Thymus (tissue), 11 donors: ENCODE measurements around the gene LRRC25. TPM values are rescaled to one million over a fixed set of nuclear protein-coding genes. Genes with fewer than 3 reads are reported as not detected.

ENCODE experiments used
- DNase-seq, 9 donors: peaks; one replicate each; pipeline ENCODE4 v3.0.0-alpha.2; 2013; ENCODE audit warnings: low spot score in 9 of 9, low read depth in 6 of 9, missing footprints in 1 of 9
- H3K27ac ChIP-seq, 2 donors: one replicate each; pipeline ENCODE4 v1.5.1; 2013; ENCODE audit warnings: control low read depth in 1 of 2, low read depth in 1 of 2, low read length in 1 of 2, mild to moderate bottlenecking in 1 of 2, moderate library complexity in 1 of 2
- H3K27me3 ChIP-seq, 2 donors: one replicate each; pipeline ENCODE4 v1.5.1; 2013; ENCODE audit warnings: low read length in 1 of 2; ENCODE audit not compliant: control insufficient read depth in 2 of 2, insufficient read depth in 1 of 2
- H3K36me3 ChIP-seq, 2 donors: one replicate each; pipeline ENCODE4 v1.5.1; 2013; ENCODE audit warnings: low read length in 1 of 2, mild to moderate bottlenecking in 1 of 2, moderate library complexity in 1 of 2; ENCODE audit not compliant: control insufficient read depth in 2 of 2, insufficient read depth in 2 of 2
- H3K4me1 ChIP-seq, 2 donors: one replicate each; pipeline ENCODE4 v1.5.1; 2013; ENCODE audit warnings: low read length in 2 of 2; ENCODE audit not compliant: control insufficient read depth in 2 of 2, insufficient read depth in 2 of 2
- H3K4me3 ChIP-seq, 2 donors: one replicate each; pipeline ENCODE4 v1.5.1; 2013; ENCODE audit warnings: low read length in 2 of 2, control low read depth in 1 of 2, mild to moderate bottlenecking in 1 of 2
- H3K9me3 ChIP-seq, 2 donors: one replicate each; pipeline ENCODE4 v1.5.1; 2013; ENCODE audit warnings: low read length in 1 of 2, mild to moderate bottlenecking in 1 of 2; ENCODE audit not compliant: control insufficient read depth in 2 of 2, insufficient read depth in 1 of 2
- WGBS: extraction: QIAGEN DNeasy Blood & Tissue Kit; methylation state at CpG from one replicate; pipeline ENCODE4 v1.1.7; 2013; 5-methylcytosine and 5-hydroxymethylcytosine counted together
- polyA plus RNA-seq: library from polyadenylated mRNA; stranded (reverse); fragments of 200-250 nt; gene quantifications from one replicate; pipeline ENCODE4 v1.2.3, GENCODE V29; 2013
- total RNA-seq: library from RNA; stranded (reverse); fragments of 120-200 nt; gene quantifications from one replicate; pipeline ENCODE4 v1.2.4, GENCODE V29; 2013
- donor health status: healthy.

The LRRC25 gene
- total and polyA plus RNA-seq, 2 donors = 2.5 to 6.2 TPM

DNA sequence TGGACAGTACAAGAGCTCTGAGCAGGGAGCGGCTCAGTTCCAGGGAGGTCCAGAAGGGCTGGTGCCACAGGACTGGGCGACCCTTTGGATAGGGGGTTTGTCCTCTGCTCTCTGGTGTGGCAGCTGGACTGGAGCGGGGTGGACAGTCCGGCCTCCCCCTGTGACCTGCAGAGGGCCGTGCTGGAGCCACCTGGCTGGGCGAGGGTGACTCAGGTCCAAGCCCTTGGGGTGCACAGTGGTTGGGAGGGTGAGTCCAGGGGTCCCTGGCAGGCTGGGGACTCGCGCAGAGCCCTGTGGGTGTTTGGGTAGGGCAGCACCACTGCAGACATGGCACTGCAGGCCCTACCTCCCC is 29.0 kb upstream of the LRRC25 start:
- WGBS = 96% methylated on average over 8 of the region's 8 CpGs
- peaks cover 22 to 81% of the 10 kb centered on the region in 2 donors for H3K4me1 ChIP-seq

DNA sequence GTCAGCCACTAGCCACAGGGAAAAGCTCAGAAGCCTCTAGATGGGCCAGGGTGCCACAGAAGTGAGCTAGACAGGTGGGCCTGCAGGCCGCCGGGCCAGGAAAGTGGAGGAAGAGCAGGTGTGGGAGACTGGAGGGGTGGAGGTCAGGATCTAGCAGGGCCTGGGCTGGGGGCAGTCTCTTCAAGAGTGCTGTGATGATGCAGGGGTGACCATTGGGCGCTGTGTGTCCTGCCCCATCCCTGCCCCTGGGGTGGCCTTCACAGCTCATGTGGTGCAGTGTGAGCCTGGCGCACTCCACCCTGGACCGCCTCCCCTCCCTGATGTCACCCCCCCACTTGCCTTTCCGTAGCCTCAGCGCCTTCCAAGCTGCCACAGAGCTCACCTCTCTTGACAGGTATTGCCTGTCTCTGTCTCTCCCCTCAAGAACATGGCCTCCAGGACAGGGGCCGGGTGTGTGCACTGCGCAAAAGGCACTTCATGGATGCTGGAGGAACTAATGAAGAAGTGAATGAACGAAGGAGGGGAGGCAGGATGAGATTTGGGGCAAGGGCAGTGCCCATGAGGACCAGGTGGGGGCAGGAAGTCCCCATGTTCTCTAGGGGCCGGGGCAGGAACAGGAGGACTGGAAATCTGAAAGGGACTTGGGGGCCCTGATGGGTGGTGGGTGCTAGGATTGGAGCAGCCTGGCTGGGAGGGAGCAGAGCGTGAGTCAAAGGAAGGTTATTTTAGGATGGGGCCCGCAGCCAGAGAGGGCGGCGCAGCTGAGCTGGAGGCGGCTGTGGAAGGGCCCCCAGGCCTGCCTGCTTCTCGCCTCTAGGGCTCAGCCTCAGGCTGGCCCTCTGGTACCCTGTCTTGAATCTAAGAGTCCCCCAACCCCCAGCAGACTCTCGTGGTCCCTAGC is 28.3 kb upstream of the LRRC25 start:
- H3K27me3 ChIP-seq = no peaks in the 10 kb centered on the region
- DNase-seq = no peak
- H3K36me3 ChIP-seq = peaks cover 0 to 4% of the 10 kb centered on the region in 2 donors
- H3K9me3 ChIP-seq = no peaks in the 10 kb centered on the region
- WGBS = 87% methylated on average over 18 of the region's 18 CpGs
- H3K4me3 ChIP-seq = no peak overlapping the region
- peaks cover 22 to 86% of the 10 kb centered on the region in 2 donors for H3K4me1 ChIP-seq
- no peak overlapping the region for H3K27ac ChIP-seq

More for the DNA sequence above, 29.0 kb upstream of the LRRC25 start:
- Histone ChIP-seq H3K9me3 (no peaks in the 10 kb centered on the region), H3K36me3 (peaks cover 1 to 4% of the 10 kb centered on the region in 2 donors), H3K27me3 (no peaks in the 10 kb centered on the region), H3K27ac (no peak overlapping the region), H3K4me3 (no peak overlapping the region)
- DNase-seq = no peak

DNA sequence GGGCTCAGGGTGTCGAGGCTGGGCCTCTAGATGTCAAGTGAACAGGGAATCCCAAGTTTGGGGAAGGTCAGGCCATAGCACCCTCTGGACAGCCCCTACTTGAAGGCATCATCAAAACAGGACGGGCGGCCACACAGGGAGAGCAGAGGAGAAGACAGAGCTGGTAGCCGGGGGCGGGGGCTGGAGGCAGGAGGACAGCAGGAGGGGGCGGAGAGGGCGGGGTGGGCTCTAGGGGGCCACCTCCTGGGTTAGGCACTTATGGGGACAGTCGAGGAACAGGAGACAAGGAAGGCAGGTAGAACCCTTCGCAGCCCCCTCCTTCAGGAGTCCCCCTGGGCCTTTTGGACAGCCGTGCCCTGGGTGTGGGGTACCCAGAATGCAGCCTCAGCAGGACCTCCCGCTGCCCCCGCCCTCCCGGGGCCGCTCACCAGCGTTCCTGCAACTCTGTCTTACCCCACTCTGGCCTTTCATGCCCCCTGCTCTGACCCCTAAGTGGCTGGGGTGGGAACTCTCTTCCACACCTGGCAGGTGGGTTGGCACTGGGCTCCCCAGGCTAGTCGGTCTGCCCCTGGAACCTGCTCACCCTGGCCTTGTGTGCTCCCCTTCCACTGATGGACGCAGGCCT is 27.6 kb upstream of the LRRC25 start:
- WGBS = 94% methylated on average over 17 of the region's 17 CpGs
- Histone ChIP-seq H3K9me3 (no peaks in the 10 kb centered on the region), H3K27me3 (peaks cover 0 to 3% of the 10 kb centered on the region in 2 donors), H3K27ac (peak overlapping the region in 1 of 2 donors; percentile 20), H3K4me3 (no peak overlapping the region), H3K36me3 (no peaks in the 10 kb centered on the region), H3K4me1 (peaks cover 28 to 86% of the 10 kb centered on the region in 2 donors)
- no peak for DNase-seq

DNA sequence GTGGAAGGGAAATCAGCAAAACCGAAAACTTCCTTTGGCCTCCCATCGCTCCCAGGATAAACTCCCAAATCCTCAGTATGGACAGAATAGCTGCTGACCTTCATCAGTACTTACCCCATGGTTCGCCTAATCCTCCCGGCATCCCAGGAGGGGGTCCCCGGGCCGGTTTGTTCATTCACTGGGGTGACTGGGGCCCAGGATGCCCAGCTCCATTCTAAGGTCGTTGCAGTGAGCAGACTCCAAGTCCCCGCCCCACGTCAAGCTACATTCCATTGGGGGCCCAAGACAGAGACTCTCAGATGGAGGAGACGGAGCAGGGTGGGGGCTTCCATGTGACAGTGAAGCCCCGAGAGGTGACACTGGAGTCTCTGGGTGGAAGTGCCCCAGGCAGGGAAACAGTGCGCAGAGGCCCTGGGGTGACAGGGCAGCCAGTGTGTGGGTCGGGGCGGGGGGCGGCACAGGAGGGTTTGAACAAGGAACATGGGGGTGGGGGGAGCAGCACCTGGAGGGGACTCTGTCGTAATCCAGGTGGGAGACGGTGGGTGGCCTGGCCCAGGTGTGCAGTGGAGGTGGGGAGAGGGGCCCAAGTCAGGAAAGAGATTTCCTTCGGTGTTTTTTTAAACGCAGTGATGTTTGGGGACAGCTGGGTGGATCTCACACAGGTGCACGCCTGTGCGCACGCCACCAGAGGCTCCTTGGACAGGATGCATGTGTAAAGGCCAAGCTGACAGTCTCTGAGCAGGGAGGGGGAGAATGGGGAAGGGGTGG is 26.9 kb upstream of the LRRC25 start:
- Histone ChIP-seq H3K4me1 (peaks cover 26 to 81% of the 10 kb centered on the region in 2 donors), H3K9me3 (no peaks in the 10 kb centered on the region), H3K27me3 (peaks cover 0 to 5% of the 10 kb centered on the region in 2 donors), H3K4me3 (no peak overlapping the region), H3K36me3 (no peaks in the 10 kb centered on the region), H3K27ac (peak overlapping the region in 1 of 2 donors; percentile 20)
- peak in 1 of 9 donors; percentile 60 for DNase-seq
- 66% methylated on average over 22 of the region's 22 CpGs for WGBS

DNA sequence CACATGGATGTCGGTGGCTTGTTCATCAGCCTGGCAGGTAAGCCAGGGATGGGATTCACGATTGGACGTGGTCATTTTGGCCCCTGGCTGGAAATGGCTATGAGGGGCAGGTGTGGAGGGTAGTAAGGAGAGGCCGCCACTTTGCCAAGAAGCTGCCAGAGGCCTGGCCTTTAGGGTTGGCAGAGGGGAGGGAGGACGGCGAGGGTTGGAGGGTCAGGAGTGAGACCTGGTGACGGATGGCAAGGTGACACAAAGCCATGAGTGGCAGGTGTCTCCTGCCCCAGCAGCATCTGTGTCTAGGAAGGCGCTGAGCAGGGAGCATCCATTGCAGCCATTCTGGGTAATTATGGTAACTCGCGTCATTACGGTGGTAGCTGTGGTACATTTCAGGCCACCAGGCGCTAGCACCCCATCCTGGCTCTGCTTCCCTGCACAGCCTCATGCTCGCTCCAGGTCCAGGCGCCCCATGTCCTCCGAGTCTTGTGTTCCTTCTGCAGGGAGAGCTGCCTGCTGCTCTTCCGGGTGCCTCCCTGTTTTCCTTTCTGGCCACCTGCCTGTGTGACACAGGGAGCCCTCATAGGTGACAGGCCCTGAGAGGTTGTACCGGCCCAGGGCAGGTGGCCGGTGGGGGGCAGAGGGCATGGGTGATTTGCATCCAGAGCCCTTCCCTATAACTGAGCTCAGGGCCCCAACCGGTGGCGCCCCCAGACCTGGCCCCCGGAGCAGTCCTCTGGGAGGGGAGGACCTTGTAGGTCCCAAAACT is 26.0 kb upstream of the LRRC25 start:
- H3K4me3 ChIP-seq = no peak overlapping the region
- WGBS = 96% methylated on average over 21 of the region's 21 CpGs
- DNase-seq = no peak
- H3K27ac ChIP-seq = no peak overlapping the region
- H3K9me3 ChIP-seq = peaks cover 0 to 4% of the 10 kb centered on the region in 2 donors
- peaks cover 4 to 11% of the 10 kb centered on the region in 2 donors for H3K27me3 ChIP-seq
- H3K4me1 ChIP-seq = peaks cover 28 to 80% of the 10 kb centered on the region in 2 donors
- no peaks in the 10 kb centered on the region for H3K36me3 ChIP-seq

DNA sequence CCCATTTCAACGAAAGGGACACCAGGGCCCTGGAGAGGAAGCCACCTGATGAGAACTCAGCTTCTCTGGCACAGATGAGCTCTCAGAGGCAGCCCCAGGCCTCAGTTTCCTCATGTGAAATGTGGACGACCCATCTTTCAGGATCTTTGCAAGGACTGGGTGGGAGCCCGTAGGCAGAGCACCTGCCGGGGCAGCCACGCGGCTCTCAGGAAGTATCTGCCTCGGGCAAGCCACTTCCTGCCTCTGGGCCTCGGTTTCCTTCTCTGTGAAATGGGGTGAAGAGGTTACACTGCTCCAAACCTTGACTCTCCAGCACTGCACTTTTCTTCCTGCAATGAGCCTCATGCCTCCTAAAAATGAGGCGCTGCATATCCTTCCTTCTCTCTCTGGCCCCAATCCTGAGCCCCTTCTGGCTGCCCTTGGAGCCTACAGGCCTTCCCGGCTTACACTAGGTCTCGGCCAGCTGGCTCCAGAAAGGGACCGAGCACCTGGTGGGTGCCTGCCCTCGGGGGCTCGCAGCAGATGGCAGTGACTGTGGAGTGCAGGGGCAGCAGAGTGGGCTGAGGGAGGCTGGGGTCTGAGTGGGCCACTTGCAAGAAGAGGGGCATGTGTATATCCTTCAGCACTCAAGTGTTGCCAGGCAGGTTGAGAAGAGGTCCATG is 25.2 kb upstream of the LRRC25 start:
- no peaks in the 10 kb centered on the region for H3K36me3 ChIP-seq
- peaks cover 0 to 4% of the 10 kb centered on the region in 2 donors for H3K9me3 ChIP-seq
- H3K4me1 ChIP-seq = peaks cover 32 to 82% of the 10 kb centered on the region in 2 donors
- no peak overlapping the region for H3K4me3 ChIP-seq
- peaks cover 12 to 19% of the 10 kb centered on the region in 2 donors for H3K27me3 ChIP-seq
- 58% methylated on average over 14 of the region's 14 CpGs for WGBS
- no peak overlapping the region for H3K27ac ChIP-seq
- DNase-seq = peak in 1 of 9 donors; percentile 45

DNA sequence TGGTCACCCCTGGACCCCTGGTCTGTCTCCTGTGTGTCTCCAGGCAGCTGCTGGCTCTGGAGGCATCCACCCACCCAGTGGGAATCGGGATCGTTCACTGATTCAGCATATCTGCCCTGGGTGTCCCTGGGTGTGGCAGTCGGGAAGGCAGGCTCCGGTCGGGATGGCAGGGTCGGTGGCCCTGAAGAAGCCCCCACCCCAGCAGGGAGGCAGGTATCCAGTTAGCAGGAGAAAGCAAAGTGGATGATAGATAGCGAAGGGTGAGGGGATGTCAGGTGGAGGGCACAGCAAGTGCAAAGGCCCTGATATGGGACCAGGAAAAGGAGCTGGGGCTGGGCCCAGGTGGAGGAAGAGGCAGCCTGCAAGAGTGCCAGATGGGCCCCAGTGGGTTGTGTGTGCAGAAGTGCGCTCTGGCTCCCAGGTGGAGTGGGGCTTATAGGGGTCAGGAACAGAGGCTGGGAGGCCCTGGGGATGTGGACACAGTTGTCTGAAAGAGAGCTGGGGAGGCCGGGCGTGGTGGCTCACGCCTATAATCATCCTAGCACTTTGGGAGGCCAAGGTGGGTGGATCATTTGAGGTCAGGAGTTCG is 24.0 kb upstream of the LRRC25 start:
- Histone ChIP-seq H3K36me3 (no peaks in the 10 kb centered on the region), H3K4me3 (no peak overlapping the region), H3K27me3 (peaks cover 22 to 31% of the 10 kb centered on the region in 2 donors), H3K9me3 (peaks cover 0 to 7% of the 10 kb centered on the region in 2 donors), H3K27ac (no peak overlapping the region), H3K4me1 (peaks cover 44 to 91% of the 10 kb centered on the region in 2 donors)
- 95% methylated on average over 12 of the region's 12 CpGs for WGBS
- no peak for DNase-seq

DNA sequence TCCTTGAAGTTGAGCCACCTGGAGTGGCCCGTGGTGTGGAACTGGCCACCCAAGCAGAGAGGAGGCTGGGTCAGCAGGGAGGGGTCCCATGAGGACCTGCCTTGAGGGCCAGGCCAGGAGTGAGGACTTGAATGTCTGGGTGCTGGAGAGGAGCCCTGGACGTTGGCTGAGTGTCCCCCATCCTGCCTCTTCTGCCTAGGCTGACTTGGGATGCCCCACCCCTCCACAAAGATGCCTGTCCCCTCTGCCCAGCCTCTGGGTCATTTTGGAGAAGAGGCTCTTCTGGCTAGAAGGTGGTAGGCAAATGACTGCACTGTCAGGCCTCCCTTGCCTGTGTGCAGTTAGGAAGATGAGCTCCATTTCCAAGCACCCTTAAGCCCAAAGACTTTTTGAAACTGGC is 23.5 kb upstream of the LRRC25 start:
- no peaks in the 10 kb centered on the region for H3K36me3 ChIP-seq
- DNase-seq = no peak
- H3K4me3 ChIP-seq = no peak overlapping the region
- 89% methylated on average over 2 of the region's 2 CpGs for WGBS
- peaks cover 44 to 92% of the 10 kb centered on the region in 2 donors for H3K4me1 ChIP-seq
- H3K27me3 ChIP-seq = peaks cover 22 to 37% of the 10 kb centered on the region in 2 donors
- peaks cover 0 to 8% of the 10 kb centered on the region in 2 donors for H3K9me3 ChIP-seq
- H3K27ac ChIP-seq = no peak overlapping the region
